Bronchial epithelial cell (primary cell): ENCODE results near the gene POLR1A. TPM values are rescaled to one million over a fixed set of nuclear protein-coding genes. Genes with fewer than 3 reads are reported as not detected.
A peak's percentile ranks its signal among the peaks of the same experiment; 100 is the strongest.

ENCODE experiments used
- DNase-seq: peaks from one replicate; pipeline ENCODE4 v3.0.0-alpha.2; 2010; ENCODE audit warnings: low read depth
- FAIRE-seq: peaks from 2 replicates; lab custom pipeline; 2011; peaks lifted over from hg19 to GRCh38; lab: Jason Lieb, UNC
- H3K27me3 ChIP-seq: 2 replicates; pipeline ENCODE4 v1.5.1; 2011; ENCODE audit warnings: low read length; ENCODE audit not compliant: control insufficient read depth, insufficient read depth
- H3K36me3 ChIP-seq: 2 replicates; pipeline ENCODE4 v1.5.1; 2011; ENCODE audit warnings: low read length; ENCODE audit not compliant: control insufficient read depth, insufficient read depth
- H3K4me3 ChIP-seq: 2 replicates; pipeline ENCODE4 v1.5.1; 2011; ENCODE audit warnings: mild to moderate bottlenecking, low read depth, low read length, control low read depth
- total RNA-seq: library from RNA; depleted of rRNA; stranded (reverse); fragments of >200 nt; gene quantifications from 2 replicates; pipeline ENCODE4 v1.2.1, GENCODE V29; 2014
- TF ChIP-seq, protein P1 (sequence below): IDR thresholded peaks from 2 replicates; pipeline ENCODE4 v1.5.1; 2011; ENCODE audit warnings: mild to moderate bottlenecking, moderate library complexity, low read length, control low read depth, inconsistent platforms; ENCODE audit not compliant: insufficient read depth, severe bottlenecking

The POLR1A gene
- total RNA-seq, 1 donor from 2014 or later, result 9.7 TPM

DNA sequence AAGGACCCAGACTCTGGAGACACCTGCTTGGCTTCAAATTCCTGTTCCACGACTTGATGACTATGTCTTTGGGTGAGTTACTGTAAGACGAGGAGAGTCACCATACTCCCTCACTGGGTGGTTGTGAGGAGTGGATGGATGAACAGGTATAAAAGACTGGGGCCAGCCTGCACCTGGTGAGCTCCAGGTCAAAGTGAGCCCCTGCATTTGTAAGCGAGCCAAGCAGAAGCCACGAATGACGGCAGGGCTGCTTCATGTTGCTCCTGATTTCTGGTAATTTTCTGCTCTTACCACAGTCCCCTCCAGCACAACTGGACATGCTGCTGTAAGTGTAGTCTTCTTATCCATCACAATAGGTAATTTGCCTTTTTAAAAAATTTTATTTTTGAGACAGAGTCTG lies 86.6 kb downstream of the POLR1A start:
- TF ChIP-seq, protein P1, sequence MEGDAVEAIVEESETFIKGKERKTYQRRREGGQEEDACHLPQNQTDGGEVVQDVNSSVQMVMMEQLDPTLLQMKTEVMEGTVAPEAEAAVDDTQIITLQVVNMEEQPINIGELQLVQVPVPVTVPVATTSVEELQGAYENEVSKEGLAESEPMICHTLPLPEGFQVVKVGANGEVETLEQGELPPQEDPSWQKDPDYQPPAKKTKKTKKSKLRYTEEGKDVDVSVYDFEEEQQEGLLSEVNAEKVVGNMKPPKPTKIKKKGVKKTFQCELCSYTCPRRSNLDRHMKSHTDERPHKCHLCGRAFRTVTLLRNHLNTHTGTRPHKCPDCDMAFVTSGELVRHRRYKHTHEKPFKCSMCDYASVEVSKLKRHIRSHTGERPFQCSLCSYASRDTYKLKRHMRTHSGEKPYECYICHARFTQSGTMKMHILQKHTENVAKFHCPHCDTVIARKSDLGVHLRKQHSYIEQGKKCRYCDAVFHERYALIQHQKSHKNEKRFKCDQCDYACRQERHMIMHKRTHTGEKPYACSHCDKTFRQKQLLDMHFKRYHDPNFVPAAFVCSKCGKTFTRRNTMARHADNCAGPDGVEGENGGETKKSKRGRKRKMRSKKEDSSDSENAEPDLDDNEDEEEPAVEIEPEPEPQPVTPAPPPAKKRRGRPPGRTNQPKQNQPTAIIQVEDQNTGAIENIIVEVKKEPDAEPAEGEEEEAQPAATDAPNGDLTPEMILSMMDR, result no peak
- Histone ChIP-seq H3K4me3 (no peak overlapping the region), H3K36me3 (no peaks in the 10 kb centered on the region), H3K27me3 (no peaks in the 10 kb centered on the region)
- no peak for DNase-seq
- no peak for FAIRE-seq

DNA sequence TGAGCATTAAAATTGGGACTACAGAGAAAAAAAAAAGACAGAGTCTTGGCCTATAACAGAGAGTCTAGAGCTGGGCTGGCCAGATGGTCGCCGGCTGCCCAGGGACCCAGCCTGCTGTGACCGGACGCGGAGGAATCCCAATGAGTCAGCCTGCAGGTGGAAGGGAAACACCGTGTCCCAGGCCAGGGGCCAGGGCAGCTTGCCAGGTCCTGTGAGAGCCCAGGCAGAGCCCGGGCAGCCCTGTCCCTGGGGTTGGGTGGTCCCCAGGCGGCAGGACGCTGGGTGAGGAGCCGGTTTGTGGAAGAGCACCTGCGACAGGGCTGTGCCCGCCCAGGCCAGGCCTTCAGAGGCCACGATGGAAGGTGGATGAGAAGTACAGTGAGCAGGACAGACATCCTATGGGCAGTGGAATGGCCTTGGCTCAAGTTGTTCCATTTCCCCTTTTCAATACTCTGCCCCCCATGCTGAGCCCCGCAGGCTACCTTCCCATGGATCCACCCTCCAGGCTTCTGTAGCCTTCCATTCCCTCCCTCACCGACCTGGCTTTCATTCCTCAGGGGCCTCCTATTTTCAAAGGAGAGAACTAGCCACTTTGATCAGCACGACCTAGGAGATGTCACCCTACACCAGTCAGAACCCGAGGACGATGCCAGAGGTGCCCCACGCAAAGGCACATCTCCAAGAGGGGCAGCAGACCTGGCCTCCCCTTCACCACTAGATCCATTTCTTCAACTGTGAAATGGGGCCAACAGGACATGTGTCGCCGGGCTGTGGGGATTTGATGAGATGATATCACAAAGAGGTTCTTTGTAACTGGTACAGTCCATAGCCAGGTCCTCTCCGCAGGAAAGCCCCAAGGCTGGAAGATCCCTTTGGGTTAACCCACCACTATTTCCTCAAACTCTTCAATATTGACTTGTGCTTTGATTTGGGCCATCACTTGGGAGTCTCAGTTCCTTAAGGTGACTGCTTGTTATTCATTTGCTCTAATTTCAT lies 87.5 kb downstream of the POLR1A start:
- peak; percentile 33 for DNase-seq
- FAIRE-seq, result no peak
- no peaks in the 10 kb centered on the region for H3K27me3 ChIP-seq

DNA sequence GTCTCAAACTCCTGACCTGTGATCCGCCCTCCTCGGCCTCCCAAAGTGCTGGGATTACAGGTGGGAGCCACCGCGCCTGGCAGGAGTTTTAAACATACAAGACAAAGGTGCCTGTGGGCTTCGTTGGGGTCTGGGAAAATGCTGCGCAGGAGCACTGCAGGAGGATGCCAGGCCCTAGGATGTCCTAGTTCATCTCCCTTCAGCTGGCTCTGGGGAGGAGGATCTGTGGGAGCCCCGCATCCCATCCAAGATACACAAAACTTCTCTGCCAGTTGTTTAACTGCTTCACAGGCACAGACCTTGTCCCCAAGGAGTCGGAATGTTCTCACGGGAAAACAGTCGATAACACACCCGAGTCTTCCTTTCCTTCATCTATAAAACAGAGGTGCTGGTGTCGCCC lies 89.1 kb downstream of the POLR1A start:
- Histone ChIP-seq H3K27me3 (no peaks in the 10 kb centered on the region), H3K4me3 (no peak overlapping the region), H3K36me3 (no peaks in the 10 kb centered on the region)
- DNase-seq (no peak), FAIRE-seq (no peak)
- TF ChIP-seq, protein P1, result no peak

More for the DNA sequence above, 87.5 kb downstream of the POLR1A start:
- TF ChIP-seq, protein P1, result no peak
- Histone ChIP-seq H3K36me3 (no peaks in the 10 kb centered on the region), H3K4me3 (no peak overlapping the region)

DNA sequence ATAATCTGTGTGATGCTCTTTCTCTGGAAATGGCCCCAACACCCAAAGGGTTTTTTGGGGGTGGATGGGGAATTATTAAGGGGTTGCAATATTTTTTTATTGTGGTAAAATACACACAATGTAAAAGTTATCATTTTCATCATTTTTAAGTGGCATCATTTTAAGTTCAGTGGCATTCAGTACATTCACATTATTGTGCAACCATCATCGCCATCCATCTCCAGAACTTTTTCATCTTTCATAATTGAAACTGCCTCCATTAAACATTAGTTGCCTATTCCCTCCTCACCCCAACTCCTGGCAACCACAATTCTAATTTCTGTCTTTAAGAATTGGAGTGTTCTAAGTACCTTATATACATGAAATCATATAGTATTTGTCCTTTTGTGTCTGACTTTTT lies 90.0 kb downstream of the POLR1A start:
- DNase-seq, result no peak
- TF ChIP-seq, protein P1, result no peak
- no peaks in the 10 kb centered on the region for H3K27me3 ChIP-seq
- no peak overlapping the region for H3K4me3 ChIP-seq
- FAIRE-seq, result no peak
- no peaks in the 10 kb centered on the region for H3K36me3 ChIP-seq

DNA sequence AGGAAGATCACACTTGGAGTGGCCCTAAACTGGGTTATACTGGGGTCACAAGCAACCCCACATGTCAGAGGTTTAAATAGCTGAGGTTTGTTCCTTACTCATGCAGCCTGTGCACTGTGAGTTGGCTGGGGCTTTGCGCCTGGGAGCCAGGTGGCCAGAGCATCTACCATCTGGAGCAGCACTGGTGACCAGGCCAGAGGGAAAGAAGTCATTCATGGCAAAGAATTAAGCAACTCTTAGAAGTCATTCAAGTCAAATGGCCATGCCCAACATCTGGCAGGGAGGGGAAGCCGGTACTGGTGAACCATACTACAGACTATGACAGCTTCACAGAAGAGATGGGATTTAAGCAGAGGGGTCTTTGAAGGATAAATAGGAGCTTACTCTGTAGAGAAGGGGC lies 90.7 kb downstream of the POLR1A start:
- TF ChIP-seq, protein P1, result no peak
- no peaks in the 10 kb centered on the region for H3K36me3 ChIP-seq
- H3K4me3 ChIP-seq, result no peak overlapping the region
- FAIRE-seq (no peak), DNase-seq (no peak)
- no peaks in the 10 kb centered on the region for H3K27me3 ChIP-seq
